ENCODE data around the gene SLX4IP. TPM values are rescaled to one million over a fixed set of nuclear protein-coding genes. Genes with fewer than 3 reads are reported as not detected.

Gene SLX4IP
- total and polyA plus RNA-seq, 2 donors (not counting 1 experiment from before 2014, with no cell fraction given) = 2.0 to 8.1 TPM

DNA sequence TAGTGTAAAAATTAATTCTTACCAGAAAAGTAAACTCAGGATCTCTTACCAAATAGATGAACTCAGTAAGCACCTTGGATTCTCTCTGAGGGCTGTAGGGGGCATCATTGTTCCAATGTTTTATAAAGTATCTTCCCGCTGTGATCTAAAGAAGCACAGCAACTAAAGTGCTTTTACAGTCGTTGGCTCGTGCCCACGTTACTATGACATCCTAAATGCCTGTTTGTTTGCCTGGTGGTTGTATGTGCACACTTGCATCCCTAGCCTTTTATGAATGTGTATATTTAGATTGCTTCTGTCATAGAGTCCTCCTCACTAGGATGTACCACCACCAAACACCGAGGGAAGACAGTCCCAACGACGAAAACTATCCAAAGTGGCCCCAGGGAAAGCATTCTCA, 34.5 kb downstream of the SLX4IP start:
- intact Hi-C loops (cut with micrococcal nuclease) = no loop called here
- WGBS (ENCODE audit: insufficient coverage) = 40% methylated on average over 1 of the region's 7 CpGs
- H3K4me1 ChIP-seq (ENCODE audit: control insufficient read depth in 2 of 2, insufficient read depth in 2 of 2, low read length in 2 of 2) = peaks cover 4% of the 10 kb centered on the region in 2 donors
- H3K9me3 ChIP-seq (ENCODE audit: control extremely low read depth in 1 of 3, control insufficient read depth in 2 of 3, insufficient read depth in 1 of 3, low read length in 2 of 3) = peaks cover 0 to 3% (median 1%) of the 10 kb centered on the region in 3 donors
- ChIA-PET CTCF (no interaction called here), POLR2A (no interaction called here)
- TF ChIP-seq, protein P1, sequence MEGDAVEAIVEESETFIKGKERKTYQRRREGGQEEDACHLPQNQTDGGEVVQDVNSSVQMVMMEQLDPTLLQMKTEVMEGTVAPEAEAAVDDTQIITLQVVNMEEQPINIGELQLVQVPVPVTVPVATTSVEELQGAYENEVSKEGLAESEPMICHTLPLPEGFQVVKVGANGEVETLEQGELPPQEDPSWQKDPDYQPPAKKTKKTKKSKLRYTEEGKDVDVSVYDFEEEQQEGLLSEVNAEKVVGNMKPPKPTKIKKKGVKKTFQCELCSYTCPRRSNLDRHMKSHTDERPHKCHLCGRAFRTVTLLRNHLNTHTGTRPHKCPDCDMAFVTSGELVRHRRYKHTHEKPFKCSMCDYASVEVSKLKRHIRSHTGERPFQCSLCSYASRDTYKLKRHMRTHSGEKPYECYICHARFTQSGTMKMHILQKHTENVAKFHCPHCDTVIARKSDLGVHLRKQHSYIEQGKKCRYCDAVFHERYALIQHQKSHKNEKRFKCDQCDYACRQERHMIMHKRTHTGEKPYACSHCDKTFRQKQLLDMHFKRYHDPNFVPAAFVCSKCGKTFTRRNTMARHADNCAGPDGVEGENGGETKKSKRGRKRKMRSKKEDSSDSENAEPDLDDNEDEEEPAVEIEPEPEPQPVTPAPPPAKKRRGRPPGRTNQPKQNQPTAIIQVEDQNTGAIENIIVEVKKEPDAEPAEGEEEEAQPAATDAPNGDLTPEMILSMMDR (IDR thresholded peaks at IDR 0.05) = no peak
- H2AFZ ChIP-seq (ENCODE audit: insufficient read depth, low read depth, low read length, poor library complexity, severe bottlenecking) = no peak overlapping the region
- no peak overlapping the region for H3K4me2 ChIP-seq (replicated peaks; ENCODE audit: low read depth, low read length, poor library complexity, severe bottlenecking)
- H3K4me3 Mint-ChIP-seq = no peak overlapping the region
- H3K9ac ChIP-seq (ENCODE audit: low read length) = no peak overlapping the region
- H3K4me3 ChIP-seq (ENCODE audit: control extremely low read depth in 1 of 5, extremely low read depth in 1 of 5, insufficient read depth in 1 of 5, low read depth in 2 of 5, low read length in 4 of 5) = no peak overlapping the region
- no peaks in the 10 kb centered on the region for H4K20me1 ChIP-seq (ENCODE audit: control insufficient read depth, insufficient read depth, low read length, poor library complexity, severe bottlenecking)
- no peak overlapping the region for H3K27ac ChIP-seq (ENCODE audit: low read length in 2 of 2)
- H3K27me3 ChIP-seq (replicated peaks in 1 of 4; ENCODE audit: control extremely low read depth in 1 of 4, control insufficient read depth in 3 of 4, insufficient read depth in 4 of 4, low read length in 3 of 4) = no peaks in the 10 kb centered on the region
- H3K79me2 ChIP-seq (ENCODE audit: control insufficient read depth, insufficient read depth, low read length) = no peaks in the 10 kb centered on the region
- H3K27me3 Mint-ChIP-seq = no peaks in the 10 kb centered on the region
- H3K9me3 Mint-ChIP-seq (ENCODE audit: insufficient read depth) = no peaks in the 10 kb centered on the region
- peaks cover 0 to 3% of the 10 kb centered on the region in 2 experiments for H3K36me3 ChIP-seq (replicated peaks in 1 of 2; ENCODE audit: control extremely low read depth in 1 of 2, control insufficient read depth in 1 of 2, extremely low read depth in 1 of 2, insufficient read depth in 2 of 2, low read length in 1 of 2)
- DNase-seq (no peak), ATAC-seq (ENCODE audit: low read depth) (no peak)
- peaks cover 10% of the 10 kb centered on the region for H3K4me1 Mint-ChIP-seq
- no peak overlapping the region for H3K27ac Mint-ChIP-seq

DNA sequence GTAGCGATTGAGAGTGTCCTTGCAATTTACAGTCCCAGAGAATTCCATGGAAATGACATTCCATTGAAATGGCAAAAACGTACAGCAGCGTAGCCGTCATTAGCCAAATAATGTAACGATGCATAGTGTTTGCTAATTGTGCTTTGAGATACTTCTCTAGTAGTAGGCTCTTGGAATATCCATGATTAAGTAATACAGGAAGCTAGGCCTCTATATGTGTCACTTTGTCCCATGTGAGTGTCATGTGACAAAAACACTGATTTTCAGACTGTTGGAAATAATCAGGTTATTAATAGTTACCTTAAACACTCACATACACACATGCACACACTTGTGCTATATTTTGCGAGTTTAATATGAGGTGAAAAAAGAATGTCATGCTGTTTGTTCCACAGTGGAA, 35.2 kb downstream of the SLX4IP start:
- Histone ChIP-seq H3K9me3 (ENCODE audit: control extremely low read depth in 1 of 3, control insufficient read depth in 2 of 3, insufficient read depth in 1 of 3, low read length in 2 of 3) (peaks cover 0 to 3% (median 1%) of the 10 kb centered on the region in 3 donors), H3K27ac (ENCODE audit: low read length in 2 of 2) (no peak overlapping the region), H3K36me3 (replicated peaks in 1 of 2; ENCODE audit: control extremely low read depth in 1 of 2, control insufficient read depth in 1 of 2, extremely low read depth in 1 of 2, insufficient read depth in 2 of 2, low read length in 1 of 2) (peaks cover 0 to 3% of the 10 kb centered on the region in 2 experiments), H3K4me3 (ENCODE audit: control extremely low read depth in 1 of 5, extremely low read depth in 1 of 5, insufficient read depth in 1 of 5, low read depth in 2 of 5, low read length in 4 of 5) (no peak overlapping the region), H3K79me2 (ENCODE audit: control insufficient read depth, insufficient read depth, low read length) (no peaks in the 10 kb centered on the region), H3K27me3 (replicated peaks in 1 of 4; ENCODE audit: control extremely low read depth in 1 of 4, control insufficient read depth in 3 of 4, insufficient read depth in 4 of 4, low read length in 3 of 4) (no peaks in the 10 kb centered on the region), H3K4me2 (replicated peaks; ENCODE audit: low read depth, low read length, poor library complexity, severe bottlenecking) (no peak overlapping the region), H2AFZ (ENCODE audit: insufficient read depth, low read depth, low read length, poor library complexity, severe bottlenecking) (no peak overlapping the region), H3K9ac (ENCODE audit: low read length) (no peak overlapping the region), H4K20me1 (ENCODE audit: control insufficient read depth, insufficient read depth, low read length, poor library complexity, severe bottlenecking) (no peaks in the 10 kb centered on the region), H3K4me1 (ENCODE audit: control insufficient read depth in 2 of 2, insufficient read depth in 2 of 2, low read length in 2 of 2) (peaks cover 10 to 11% of the 10 kb centered on the region in 2 donors)
- no peak for DNase-seq
- WGBS (ENCODE audit: insufficient coverage) = 98% methylated on average over 4 of the region's 6 CpGs
- H3K9me3 Mint-ChIP-seq (ENCODE audit: insufficient read depth) = no peaks in the 10 kb centered on the region
- CTCF ChIA-PET = no interaction called here
- H3K4me1 Mint-ChIP-seq = peaks cover 17% of the 10 kb centered on the region
- POLR2A ChIA-PET = no interaction called here
- H3K4me3 Mint-ChIP-seq = no peak overlapping the region
- intact Hi-C loops (cut with micrococcal nuclease) = no loop called here
- TF ChIP-seq, protein P1 (IDR thresholded peaks at IDR 0.05) = no peak
- no peak for TF ChIP-seq EZH2 (IDR thresholded peaks at IDR 0.05; ENCODE audit: borderline replicate concordance, insufficient read depth, low read depth, low read length, poor library complexity, severe bottlenecking)
- H3K27me3 Mint-ChIP-seq = no peaks in the 10 kb centered on the region
- ATAC-seq (ENCODE audit: low read depth) = no peak
- H3K27ac Mint-ChIP-seq = no peak overlapping the region

All from B cell (primary cell).